ENCODE results near the gene ADD2.

ADD2 gene

DNA sequence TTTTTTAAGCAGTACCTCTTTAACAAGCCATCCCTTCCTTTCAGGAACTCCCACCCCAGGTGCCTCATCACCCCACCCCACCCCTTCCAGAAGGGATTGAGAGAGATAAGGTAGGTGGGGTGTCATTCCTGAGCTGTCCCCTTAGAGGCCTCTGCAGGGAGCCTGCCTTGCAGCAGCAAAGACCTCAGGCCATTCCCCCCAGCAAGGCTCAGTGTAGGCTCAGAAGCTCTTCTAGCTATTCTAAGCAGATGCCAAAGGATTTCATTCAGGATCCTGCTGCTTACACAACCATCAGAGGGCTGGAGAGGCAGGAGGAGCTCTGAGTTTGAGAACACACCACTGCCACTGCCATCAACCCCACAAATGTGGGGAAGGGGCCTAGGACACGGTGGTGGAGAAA lies 28.3 kb upstream of the ADD2 start:
- Mint-ChIP-seq H3K27ac (no peak overlapping the region), H3K4me3 (no peak overlapping the region), H3K4me1 (ENCODE audit: low read depth) (peaks cover 1% of the 10 kb centered on the region), H3K27me3 (ENCODE audit: low read depth) (peaks cover 24% of the 10 kb centered on the region), H3K9me3 (peaks cover 5% of the 10 kb centered on the region), H3K36me3 (ENCODE audit: low read depth) (no peaks in the 10 kb centered on the region)
- no peak for DNase-seq (ENCODE audit: low spot score)

GRCh38 chr2:70795164-70795995 lies 27.4 kb upstream of the ADD2 start:
- no peak for DNase-seq (ENCODE audit: low spot score)
- H3K27ac Mint-ChIP-seq, result no peak overlapping the region
- no peaks in the 10 kb centered on the region for H3K36me3 Mint-ChIP-seq (ENCODE audit: low read depth)
- no peak overlapping the region for H3K4me3 Mint-ChIP-seq
- peaks cover 5% of the 10 kb centered on the region for H3K9me3 Mint-ChIP-seq
- peaks cover 29% of the 10 kb centered on the region for H3K27me3 Mint-ChIP-seq (ENCODE audit: low read depth)
- peaks cover 1% of the 10 kb centered on the region for H3K4me1 Mint-ChIP-seq (ENCODE audit: low read depth)

GRCh38 chr2:70793450-70793849 lies 25.4 kb upstream of the ADD2 start:
- Mint-ChIP-seq H3K27ac (no peak overlapping the region), H3K4me3 (no peak overlapping the region), H3K27me3 (ENCODE audit: low read depth) (peaks cover 36% of the 10 kb centered on the region), H3K4me1 (ENCODE audit: low read depth) (peaks cover 5% of the 10 kb centered on the region), H3K36me3 (ENCODE audit: low read depth) (no peaks in the 10 kb centered on the region), H3K9me3 (no peaks in the 10 kb centered on the region)
- no peak for DNase-seq (ENCODE audit: low spot score)

GRCh38 chr2:70790136-70790828 lies 22.3 kb upstream of the ADD2 start, which contains the start of gene FIGLA:
Gene FIGLA (minus strand): TSS chr2:70790643. CDS start chr2:70790638, 5 bp downstream.
- peaks cover 57% of the 10 kb centered on the region for H3K27me3 Mint-ChIP-seq (ENCODE audit: low read depth)
- H3K4me1 Mint-ChIP-seq (ENCODE audit: low read depth), result peaks cover 6% of the 10 kb centered on the region
- H3K27ac Mint-ChIP-seq, result no peak within 1 kb of the TSS

GRCh38 chr2:70789304-70790135 lies 21.5 kb upstream of the ADD2 start:
- Mint-ChIP-seq H3K4me3 (peak overlapping the region; percentile 74), H3K27me3 (ENCODE audit: low read depth) (peaks cover 59% of the 10 kb centered on the region), H3K9me3 (no peaks in the 10 kb centered on the region), H3K4me1 (ENCODE audit: low read depth) (peaks cover 7% of the 10 kb centered on the region), H3K36me3 (ENCODE audit: low read depth) (no peaks in the 10 kb centered on the region), H3K27ac (no peak overlapping the region)
- DNase-seq (ENCODE audit: low spot score), result peak; percentile 62

More at GRCh38 chr2:70790136-70790828, 22.3 kb upstream of the ADD2 start, which contains the start of gene FIGLA:
- DNase-seq (ENCODE audit: low spot score), result no peak
- no peaks in the 10 kb centered on the region for H3K36me3 Mint-ChIP-seq (ENCODE audit: low read depth)
- peak within 1 kb of the TSS; percentile 74 for H3K4me3 Mint-ChIP-seq
- no peaks in the 10 kb centered on the region for H3K9me3 Mint-ChIP-seq

DNA sequence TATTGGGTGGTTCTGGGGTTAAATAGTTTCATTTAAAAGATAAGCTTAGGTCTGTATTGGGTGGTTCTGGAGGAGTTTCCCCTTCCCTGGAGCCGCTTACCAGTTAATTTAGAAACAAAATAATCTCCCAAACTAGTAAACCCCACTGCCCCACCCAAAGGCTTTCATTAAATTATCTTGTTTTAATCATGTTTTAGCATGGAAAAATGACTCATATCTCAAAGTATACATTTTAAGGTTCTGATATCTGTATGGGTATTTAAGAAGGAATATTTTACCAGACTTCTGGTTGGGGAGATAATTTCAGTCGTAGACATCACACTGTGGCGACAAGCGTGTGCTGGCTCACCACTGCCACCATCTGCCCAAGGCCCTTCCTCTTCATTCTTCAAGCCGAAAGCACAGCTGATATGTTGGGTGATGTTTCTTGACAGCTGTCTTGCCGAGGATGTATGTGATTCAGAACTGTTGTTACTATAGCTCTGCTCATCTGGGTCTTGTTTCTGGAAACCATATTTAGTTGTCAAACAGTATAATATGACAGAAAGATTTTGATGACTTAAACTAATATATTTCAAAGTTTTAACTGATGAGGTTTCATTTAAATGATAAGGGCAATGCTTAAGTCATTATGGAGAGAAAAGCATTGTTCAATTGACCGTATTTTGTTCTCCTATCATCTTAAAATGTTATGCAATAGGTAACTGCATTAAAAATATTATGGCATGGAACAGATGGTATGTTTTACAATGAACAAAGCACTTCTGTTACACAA lies 17.3 kb upstream of the ADD2 start:
- peaks cover 34% of the 10 kb centered on the region for H3K27me3 Mint-ChIP-seq (ENCODE audit: low read depth)
- peaks cover 6% of the 10 kb centered on the region for H3K4me1 Mint-ChIP-seq (ENCODE audit: low read depth)
- no peak for DNase-seq (ENCODE audit: low spot score)
- no peaks in the 10 kb centered on the region for H3K9me3 Mint-ChIP-seq
- no peak overlapping the region for H3K4me3 Mint-ChIP-seq
- H3K36me3 Mint-ChIP-seq (ENCODE audit: low read depth), result no peaks in the 10 kb centered on the region
- no peak overlapping the region for H3K27ac Mint-ChIP-seq

- Mint-ChIP-seq H3K9me3 (no peaks in the 10 kb centered on the region), H3K27me3 (ENCODE audit: low read depth) (peaks cover 32% of the 10 kb centered on the region), H3K36me3 (ENCODE audit: low read depth) (no peaks in the 10 kb centered on the region), H3K4me3 (no peak overlapping the region), H3K4me1 (ENCODE audit: low read depth) (peaks cover 2% of the 10 kb centered on the region), H3K27ac (no peak overlapping the region)
- DNase-seq (ENCODE audit: low spot score), result no peak
These were observed 16.3 kb upstream of the ADD2 start for GRCh38 chr2:70784320-70784719.

- Mint-ChIP-seq H3K4me3 (no peak overlapping the region), H3K27ac (no peak overlapping the region), H3K36me3 (ENCODE audit: low read depth) (no peaks in the 10 kb centered on the region)
These were observed 12.0 kb upstream of the ADD2 start for GRCh38 chr2:70779911-70780545.

GRCh38 chr2:70779491-70779890 lies 11.5 kb upstream of the ADD2 start:
- Mint-ChIP-seq H3K27ac (no peak overlapping the region), H3K27me3 (ENCODE audit: low read depth) (peaks cover 33% of the 10 kb centered on the region), H3K36me3 (ENCODE audit: low read depth) (no peaks in the 10 kb centered on the region), H3K4me3 (no peak overlapping the region), H3K9me3 (no peaks in the 10 kb centered on the region), H3K4me1 (ENCODE audit: low read depth) (no peaks in the 10 kb centered on the region)
- DNase-seq (ENCODE audit: low spot score), result no peak

More at GRCh38 chr2:70779911-70780545, 12.0 kb upstream of the ADD2 start:
- no peak for DNase-seq (ENCODE audit: low spot score)
- peaks cover 29% of the 10 kb centered on the region for H3K27me3 Mint-ChIP-seq (ENCODE audit: low read depth)
- H3K4me1 Mint-ChIP-seq (ENCODE audit: low read depth), result no peaks in the 10 kb centered on the region
- H3K9me3 Mint-ChIP-seq, result no peaks in the 10 kb centered on the region

- no peaks in the 10 kb centered on the region for H3K4me1 Mint-ChIP-seq (ENCODE audit: low read depth)
- H3K9me3 Mint-ChIP-seq, result no peaks in the 10 kb centered on the region
- H3K27ac Mint-ChIP-seq, result no peak overlapping the region
- no peak overlapping the region for H3K4me3 Mint-ChIP-seq
- peaks cover 41% of the 10 kb centered on the region for H3K27me3 Mint-ChIP-seq (ENCODE audit: low read depth)
- H3K36me3 Mint-ChIP-seq (ENCODE audit: low read depth), result no peaks in the 10 kb centered on the region
- no peak for DNase-seq (ENCODE audit: low spot score)
These were observed 10.7 kb upstream of the ADD2 start for GRCh38 chr2:70778676-70779075.

DNA sequence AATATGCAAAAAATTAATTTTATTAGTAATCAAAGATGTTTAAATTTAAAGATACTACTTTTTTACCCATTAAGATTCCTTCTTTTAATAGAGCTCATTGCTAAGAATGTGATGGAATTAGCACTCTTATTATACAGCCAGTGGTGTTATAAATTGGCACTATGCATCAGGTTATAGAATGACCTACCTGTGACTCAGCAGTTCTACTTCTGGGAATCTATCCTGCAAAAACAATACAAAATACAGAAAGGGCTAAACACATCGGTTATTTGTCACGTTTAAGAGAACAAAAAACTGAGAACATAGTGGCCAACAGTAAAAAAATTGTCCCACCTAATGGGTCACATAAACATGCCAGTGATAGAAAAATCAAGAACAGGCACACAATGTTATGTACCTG lies 9.4 kb upstream of the ADD2 start:
- no peak for DNase-seq (ENCODE audit: low spot score)
- Mint-ChIP-seq H3K27ac (no peak overlapping the region), H3K4me3 (no peak overlapping the region), H3K36me3 (ENCODE audit: low read depth) (no peaks in the 10 kb centered on the region), H3K4me1 (ENCODE audit: low read depth) (no peaks in the 10 kb centered on the region), H3K27me3 (ENCODE audit: low read depth) (peaks cover 49% of the 10 kb centered on the region), H3K9me3 (no peaks in the 10 kb centered on the region)

DNA sequence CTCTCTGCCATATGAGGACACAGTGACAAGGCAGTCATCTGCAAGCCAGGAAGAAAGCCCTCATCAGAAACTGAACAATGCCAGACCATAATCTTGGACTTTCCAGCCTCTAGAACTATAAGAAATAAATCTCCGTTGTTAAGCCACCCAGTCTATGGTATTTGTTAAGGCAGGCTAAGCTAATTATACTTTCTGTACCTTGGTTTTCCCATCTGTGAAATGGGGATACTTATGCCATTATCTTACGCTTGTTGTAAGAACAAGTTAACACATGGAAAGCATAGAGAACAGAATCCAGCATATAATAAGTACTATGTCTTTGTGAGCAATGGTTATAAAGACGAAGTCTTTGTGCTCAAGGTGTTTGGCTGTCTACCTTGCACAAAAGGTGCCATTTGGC lies 8.3 kb upstream of the ADD2 start:
- Mint-ChIP-seq H3K9me3 (no peaks in the 10 kb centered on the region), H3K36me3 (ENCODE audit: low read depth) (no peaks in the 10 kb centered on the region), H3K27ac (no peak overlapping the region), H3K4me1 (ENCODE audit: low read depth) (peaks cover 2% of the 10 kb centered on the region), H3K4me3 (no peak overlapping the region), H3K27me3 (ENCODE audit: low read depth) (peaks cover 46% of the 10 kb centered on the region)
- no peak for DNase-seq (ENCODE audit: low spot score)

GRCh38 chr2:70775141-70775540 lies 7.1 kb upstream of the ADD2 start:
- no peak overlapping the region for H3K27ac Mint-ChIP-seq
- no peak for DNase-seq (ENCODE audit: low spot score)
- H3K36me3 Mint-ChIP-seq (ENCODE audit: low read depth), result no peaks in the 10 kb centered on the region
- H3K9me3 Mint-ChIP-seq, result no peaks in the 10 kb centered on the region
- peaks cover 50% of the 10 kb centered on the region for H3K27me3 Mint-ChIP-seq (ENCODE audit: low read depth)
- H3K4me3 Mint-ChIP-seq, result no peak overlapping the region
- H3K4me1 Mint-ChIP-seq (ENCODE audit: low read depth), result peaks cover 5% of the 10 kb centered on the region

All from T-helper 2 cell treated with Interferon-gamma antibody and Interleukin-4, amounts not matched to agents 5 μg/mL and 100 μg/mL, for 36 hours (primary cell).